Skin of body (tissue), 2 donors: ENCODE measurements around the gene CALM1. TPM values are rescaled to one million over a fixed set of nuclear protein-coding genes. Genes with fewer than 3 reads are reported as not detected.

Experiments
- DNase-seq: peaks from one replicate; lab custom pipeline; 2025; lab: John Stamatoyannopoulos, UW
- total RNA-seq: library from RNA; depleted of rRNA; stranded (reverse); fragments of >200 nt; gene quantifications from one replicate; pipeline ENCODE4 v1.2.3, GENCODE V29; 2014

The CALM1 gene
- total RNA-seq, 1 donor from 2014 or later, result 325 TPM

DNA sequence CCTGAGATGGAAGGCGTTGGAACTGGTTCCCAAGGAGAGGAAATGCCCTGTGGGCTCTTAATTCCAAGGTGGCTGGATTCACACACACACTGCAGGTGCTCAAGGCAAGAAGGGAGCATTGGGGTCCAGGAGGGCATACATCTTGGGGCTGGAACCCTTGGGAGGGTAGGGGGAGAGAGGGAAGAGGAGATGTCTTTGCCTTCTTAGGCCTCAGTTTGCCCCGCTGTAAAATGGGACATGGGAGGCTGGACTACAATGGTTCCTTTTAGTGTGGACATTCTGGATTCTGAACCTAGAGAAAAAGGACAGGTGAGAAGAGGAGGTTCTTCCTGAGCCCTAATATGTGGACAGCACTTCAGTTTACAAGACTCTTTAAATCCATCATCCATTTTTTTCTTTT lies 43.8 kb downstream of the CALM1 start:
- no peak for DNase-seq

- no peak for DNase-seq
Observed at GRCh38 chr14:90442388-90442787, 45.6 kb downstream of the CALM1 start.

- DNase-seq, result no peak
Observed at GRCh38 chr14:90443161-90444076, 46.6 kb downstream of the CALM1 start.

- DNase-seq, result no peak
Observed at GRCh38 chr14:90444077-90444696, 47.4 kb downstream of the CALM1 start.

DNA sequence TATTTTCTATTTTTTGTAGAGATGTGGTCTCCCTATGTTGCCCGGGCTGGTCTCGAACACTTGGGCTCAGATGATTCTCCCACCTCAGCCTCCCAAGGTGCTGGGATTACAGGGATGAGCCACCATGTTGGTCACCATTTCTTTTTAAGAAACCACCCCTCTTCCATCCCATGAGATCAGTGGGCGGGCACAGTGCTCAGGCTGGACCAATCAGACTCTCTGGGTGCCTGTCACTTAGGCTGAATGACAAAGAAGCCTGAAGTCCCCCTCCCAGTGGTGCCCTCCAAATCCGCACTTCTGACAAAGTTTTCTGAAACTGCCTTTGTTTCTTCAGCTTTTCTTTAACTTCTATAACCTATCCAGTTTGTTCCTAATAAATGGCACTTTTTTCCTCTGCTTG lies 48.2 kb downstream of the CALM1 start:
- DNase-seq, result no peak

DNA sequence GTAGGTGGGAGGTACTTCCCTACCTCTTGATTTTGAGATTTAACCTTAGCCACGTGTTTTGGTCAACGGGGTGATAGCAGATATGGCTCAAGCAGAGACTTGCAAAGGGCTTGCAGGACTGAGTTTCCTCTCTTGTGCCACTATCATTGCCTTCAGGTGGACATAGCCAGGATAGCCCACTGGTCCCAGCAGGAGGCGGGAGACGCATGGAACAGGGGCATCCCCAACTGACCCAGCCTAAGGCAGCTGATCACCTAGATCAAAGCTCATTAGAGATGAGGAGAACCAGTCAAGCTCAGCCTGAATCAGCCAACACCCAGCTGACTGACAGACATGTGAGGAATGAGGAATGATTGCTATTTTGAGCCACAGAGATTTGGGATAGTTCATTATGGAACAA lies 49.6 kb downstream of the CALM1 start:
- no peak for DNase-seq

GRCh38 chr14:90447720-90448497 lies 51.1 kb downstream of the CALM1 start:
- no peak for DNase-seq

DNA sequence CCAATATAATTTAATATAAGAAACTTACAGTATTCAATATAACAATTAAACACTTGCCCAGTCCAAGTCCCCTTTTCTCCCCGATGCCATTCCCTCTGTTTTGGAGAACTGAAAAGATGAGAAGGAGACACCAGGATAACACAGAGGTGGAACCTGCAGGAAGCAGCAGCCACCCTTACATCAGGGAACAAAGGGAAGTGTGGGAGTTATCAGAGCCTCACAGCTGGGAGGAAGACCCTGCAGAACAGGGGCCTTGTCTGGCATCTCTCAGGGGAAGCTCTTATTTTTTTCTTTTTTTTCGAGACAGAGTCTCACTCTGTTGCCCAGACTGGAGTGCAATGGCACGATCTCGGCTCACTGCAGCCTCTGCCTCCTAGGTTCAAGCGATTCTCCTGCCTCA lies 52.6 kb downstream of the CALM1 start:
- DNase-seq, result no peak

GRCh38 chr14:90450151-90450550 lies 53.3 kb downstream of the CALM1 start:
- no peak for DNase-seq

GRCh38 chr14:90450667-90451066 lies 53.8 kb downstream of the CALM1 start:
- no peak for DNase-seq

DNA sequence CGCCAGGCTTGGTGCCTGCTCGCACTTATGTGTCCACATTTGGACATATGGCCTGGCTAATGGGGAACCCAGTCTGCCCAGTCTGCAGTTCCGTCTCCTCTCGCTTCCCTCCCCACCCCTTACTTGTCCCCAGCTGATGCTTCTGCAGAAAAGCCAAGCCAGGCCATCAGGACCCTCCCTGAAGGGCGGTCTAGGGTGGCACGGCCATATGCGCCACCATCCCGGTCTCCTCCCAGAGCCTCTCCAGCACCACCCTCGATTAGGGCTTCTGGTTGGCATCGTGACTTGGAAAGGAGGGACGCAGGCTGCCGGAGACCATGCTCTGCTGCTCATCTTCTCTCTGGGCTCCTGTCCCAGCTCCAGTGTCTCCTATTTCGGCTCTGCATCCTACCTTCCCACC lies 54.6 kb downstream of the CALM1 start:
- DNase-seq, result no peak

DNA sequence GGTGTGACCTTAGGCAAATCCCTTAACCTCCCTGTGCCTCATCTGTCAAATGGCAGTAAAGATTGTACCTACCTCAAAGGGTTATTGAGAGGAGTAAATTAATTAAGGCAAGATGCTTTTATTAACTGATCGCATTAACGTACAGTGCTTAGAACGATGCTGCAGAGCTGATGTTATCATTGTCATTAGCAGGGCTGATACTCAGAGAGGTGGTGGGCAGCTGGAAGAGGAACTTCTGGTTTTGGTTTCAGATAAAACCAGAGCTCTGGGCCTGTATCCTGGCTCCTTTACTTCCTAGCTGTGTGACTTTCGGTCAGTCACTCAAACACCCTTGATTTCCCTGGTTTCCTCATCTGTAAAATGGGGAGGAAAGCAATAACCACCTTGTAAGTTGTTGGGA lies 55.1 kb downstream of the CALM1 start:
- DNase-seq, result no peak

- no peak for DNase-seq
Observed at GRCh38 chr14:90452366-90452765, 55.5 kb downstream of the CALM1 start.

DNA sequence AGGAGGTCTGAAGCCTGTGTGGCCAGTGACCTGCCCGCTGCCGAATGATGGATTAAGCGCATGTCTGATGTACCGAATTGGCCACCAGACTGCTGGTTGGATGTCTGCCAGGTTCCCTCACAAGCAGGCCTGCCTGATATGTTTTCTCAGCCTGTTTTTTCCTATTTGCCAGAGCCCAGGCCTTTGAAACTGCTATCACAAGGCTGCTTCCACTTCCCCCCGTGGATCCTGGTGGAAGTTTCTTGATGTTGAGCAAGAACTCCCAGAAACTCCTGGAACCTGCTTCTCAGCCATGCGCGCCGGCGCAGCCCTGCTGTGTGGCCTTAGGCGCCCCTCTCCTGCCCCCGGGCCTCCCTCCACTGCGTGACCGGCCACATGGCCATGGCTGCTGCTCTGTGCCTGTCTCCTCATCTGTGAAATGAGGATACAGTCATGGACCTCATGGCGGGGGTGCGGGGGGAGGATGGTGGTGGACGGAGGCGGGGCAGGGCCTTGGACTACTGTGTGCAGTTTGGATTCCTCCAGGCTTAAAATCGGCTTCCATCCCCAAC lies 56.6 kb downstream of the CALM1 start:
- DNase-seq, result no peak

DNA sequence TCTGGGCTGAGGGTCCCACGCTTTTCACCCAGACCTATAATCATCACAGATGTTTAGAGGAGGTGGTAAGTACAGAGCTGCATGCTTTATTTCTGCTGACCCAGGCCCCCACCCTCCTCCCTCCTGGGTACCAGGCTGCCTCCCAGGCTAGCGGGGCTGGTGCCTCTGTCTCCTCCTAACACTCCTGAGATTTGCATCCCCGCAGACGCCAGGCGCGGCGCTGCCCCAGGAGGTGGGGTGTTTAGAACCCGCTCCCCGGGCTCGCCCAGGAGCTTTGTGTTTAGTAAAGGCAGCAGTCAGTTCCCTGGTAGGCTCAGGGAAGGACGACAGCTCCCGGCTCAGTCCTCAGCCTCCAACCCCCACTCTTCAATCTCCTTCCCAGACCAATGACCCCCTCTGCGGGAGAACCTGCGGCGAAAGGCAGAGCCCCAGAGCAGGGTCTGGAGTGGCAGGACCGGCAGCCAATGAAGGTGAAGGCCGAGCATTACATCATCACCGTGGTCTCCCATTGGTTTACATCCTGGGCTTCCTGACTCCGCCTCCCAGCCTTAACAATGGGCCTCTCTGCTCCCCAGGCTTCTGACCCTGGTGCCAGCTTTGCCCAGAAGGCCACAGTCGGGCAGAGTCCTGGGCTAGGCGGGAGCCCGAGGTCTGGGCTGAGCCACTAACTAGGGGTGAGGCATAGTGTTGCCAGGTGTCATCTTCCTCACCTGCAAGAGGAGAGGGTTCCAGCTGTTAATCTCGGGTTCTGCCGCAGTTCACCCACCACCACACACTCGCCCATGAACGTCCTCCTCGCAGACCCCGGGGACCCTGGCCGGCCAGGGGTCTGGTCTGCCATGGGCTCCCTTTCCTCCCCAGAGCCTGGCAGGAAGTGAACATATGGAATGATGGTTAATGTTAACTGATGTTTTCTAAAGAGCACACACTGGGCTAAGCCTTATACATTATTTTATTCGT lies 57.5 kb downstream of the CALM1 start:
- peak; percentile 34 for DNase-seq

- no peak for DNase-seq
Observed at GRCh38 chr14:90455100-90455571, 58.3 kb downstream of the CALM1 start.

- no peak for DNase-seq
Observed at GRCh38 chr14:90456551-90456950, 59.7 kb downstream of the CALM1 start.

DNA sequence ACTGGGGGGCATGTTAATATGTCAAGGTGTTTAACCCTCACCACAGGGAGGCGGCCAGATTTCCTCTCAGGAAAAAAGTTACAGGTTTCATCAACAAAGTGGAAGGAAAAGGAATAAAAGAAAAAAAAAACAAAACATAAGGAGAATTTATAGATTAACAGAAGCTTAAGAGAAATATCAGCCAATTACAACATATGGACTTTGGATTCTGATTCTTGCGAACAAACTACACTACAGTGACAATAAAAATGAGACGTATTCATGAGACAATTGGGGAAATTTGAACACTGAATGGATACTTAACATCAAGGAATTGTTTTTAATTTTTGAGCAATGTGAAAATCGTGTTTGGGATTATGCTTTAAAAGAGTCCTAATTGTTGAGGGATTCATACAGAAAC lies 60.4 kb downstream of the CALM1 start:
- DNase-seq, result no peak
